PC-3 (cell line): ENCODE data around the gene RHBDD1. TPM values are rescaled to one million over a fixed set of nuclear protein-coding genes. Genes with fewer than 3 reads are reported as not detected.

Source experiments
- ATAC-seq: fragments of 200-7000 bp; cut with Tn5 transposase; 2 replicates; pipeline ENCODE4 v1.9.1; 2020; ENCODE audit warnings: mild to moderate bottlenecking, moderate library complexity
- BruUV-seq: library from RNA; stranded (reverse); fragments of 400-500 nt; replicated peaks from 2 replicates; lab custom pipeline; 2021; lab: Mats Ljungman, UMichigan
- CTCF ChIA-PET: fragments of 300-600 bp; sonication (Branson Sonifier 250); formaldehyde crosslinking; loops from one replicate; lab custom pipeline; 2022; ENCODE audit warnings: antibody characterized with exemption; lab: Charles Lee
- POLR2A ChIA-PET: fragments of 300-600 bp; sonication (Branson Sonifier 250); formaldehyde crosslinking; loops from one replicate; lab custom pipeline; 2022; ENCODE audit warnings: antibody characterized with exemption; ENCODE audit not compliant: unreplicated experiment; lab: Charles Lee
- DNase-seq: peaks from one replicate; pipeline ENCODE4 v3.0.0-alpha.2; 2015
- H2AFZ ChIP-seq: fragments of 300-600 bp; sonication (generic); 2 replicates; pipeline ENCODE4 v1.6.0; 2016; ENCODE audit warnings: antibody characterized with exemption, low read length
- H3F3A ChIP-seq: fragments of 300-600 bp; sonication (generic); one replicate; pipeline ENCODE4 v1.6.0; 2017; ENCODE audit warnings: antibody characterized with exemption, low read length, control low read depth, mild to moderate bottlenecking; ENCODE audit not compliant: unreplicated experiment
- H3K27ac ChIP-seq: fragments of 300-600 bp; sonication (generic); 2 replicates; pipeline ENCODE4 v1.5.1; 2016; ENCODE audit warnings: mild to moderate bottlenecking, low read length
- H3K27me3 ChIP-seq: fragments of 300-600 bp; sonication (generic); 2 replicates; pipeline ENCODE4 v1.6.1; 2016; ENCODE audit warnings: low read length, mixed read lengths
- H3K36me3 ChIP-seq: fragments of 300-600 bp; sonication (generic); 2 replicates; pipeline ENCODE4 v1.6.1; 2016; ENCODE audit warnings: low read depth, mixed run types, low read length, mixed read lengths
- H3K4me1 ChIP-seq: fragments of 300-600 bp; sonication (generic); 2 replicates; pipeline ENCODE4 v1.5.1; 2016; ENCODE audit warnings: low read length; ENCODE audit not compliant: insufficient read depth
- H3K4me2 ChIP-seq: fragments of 300-600 bp; sonication (generic); 2 replicates; pipeline ENCODE4 v1.6.0; 2016; ENCODE audit warnings: low read length
- H3K4me3 ChIP-seq: fragments of 300-600 bp; sonication (generic); 2 replicates; pipeline ENCODE4 v1.5.1; 2016; ENCODE audit warnings: mild to moderate bottlenecking, low read length, mixed read lengths
- H3K79me2 ChIP-seq: fragments of 300-600 bp; sonication (generic); 2 replicates; pipeline ENCODE4 v1.6.1; 2017; ENCODE audit warnings: low read length, mixed read lengths
- H3K9ac ChIP-seq: fragments of 300-600 bp; sonication (generic); 2 replicates; pipeline ENCODE4 v1.6.0; 2016; ENCODE audit warnings: mild to moderate bottlenecking, low read length
- H3K9me2 ChIP-seq: fragments of 300-600 bp; sonication (generic); replicated peaks from 2 replicates; pipeline ENCODE4 v1.6.1; 2016; ENCODE audit warnings: mixed run types, low read length, mixed read lengths
- H3K9me3 ChIP-seq: fragments of 300-600 bp; sonication (generic); 2 replicates; pipeline ENCODE4 v1.6.1; 2016; ENCODE audit warnings: low read length, mixed read lengths
- H4K20me1 ChIP-seq: fragments of 300-600 bp; sonication (generic); 2 replicates; pipeline ENCODE4 v1.6.1; 2016; ENCODE audit warnings: low read length, mixed read lengths
- EZH2 ChIP-seq: fragments of 300-600 bp; sonication (generic); IDR thresholded peaks from one replicate; pipeline ENCODE4 v1.6.1; 2017; ENCODE audit warnings: antibody characterized with exemption, mild to moderate bottlenecking, low read length; ENCODE audit not compliant: unreplicated experiment
- EZH2phosphoT487 ChIP-seq: fragments of 300-600 bp; sonication (generic); IDR thresholded peaks from 2 replicates; pipeline ENCODE4 v1.6.1; 2018; ENCODE audit warnings: mild to moderate bottlenecking, antibody characterized with exemption, low read length, borderline replicate concordance
- intact Hi-C: fragments of 100-400 bp; cut with micrococcal nuclease; formaldehyde crosslinking; loops from 2 replicates; pipeline ENCODE4 v1.9.0; 2023
- total RNA-seq: library from RNA; depleted of rRNA; stranded (reverse); fragments of >200 nt; gene quantifications from 2 replicates; pipeline ENCODE4 v1.2.3, GENCODE V29; 2014
- TF ChIP-seq, protein P1 (sequence below): fragments of 300-600 bp; sonication (generic); conservative IDR thresholded peaks from 2 replicates; pipeline ENCODE4 v1.5.1; 2017; ENCODE audit warnings: antibody characterized with exemption, low read depth, mild to moderate bottlenecking, low read length

Gene RHBDD1
- total RNA-seq, 1 experiment from 2014 or later, result 9.1 TPM

DNA sequence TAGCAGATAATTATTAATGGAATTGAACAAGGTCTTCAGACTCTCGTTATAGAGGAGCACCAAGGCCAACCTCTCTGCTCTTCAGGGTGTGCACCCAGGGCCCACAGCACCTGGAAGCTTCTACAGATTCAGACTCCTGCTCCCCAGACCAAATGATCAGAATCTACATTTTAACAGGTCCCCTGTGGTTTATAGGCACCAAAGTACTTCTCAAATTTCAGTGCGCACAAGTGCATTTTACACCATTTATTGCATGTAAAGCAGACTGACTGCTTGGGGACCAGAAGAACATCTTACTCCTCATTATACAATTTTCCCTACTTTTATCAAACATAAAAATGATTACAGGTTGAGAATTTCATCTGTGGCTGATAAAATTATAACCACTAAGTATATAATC lies 164.3 kb downstream of the RHBDD1 start:
- H3K4me1 ChIP-seq, result peaks cover 13% of the 10 kb centered on the region
- H3K4me3 ChIP-seq, result no peak overlapping the region
- no peak overlapping the region for H3K27ac ChIP-seq
- POLR2A ChIA-PET, result no interaction called here
- H3K9me2 ChIP-seq, result no peaks in the 10 kb centered on the region
- H3K9ac ChIP-seq, result no peak overlapping the region
- ATAC-seq, result no peak
- BruUV-seq, result no TSS peak
- H3K79me2 ChIP-seq, result no peaks in the 10 kb centered on the region
- intact Hi-C loops, result no loop called here
- H4K20me1 ChIP-seq, result no peaks in the 10 kb centered on the region
- CTCF ChIA-PET, result no interaction called here
- no peak overlapping the region for H2AFZ ChIP-seq
- no peaks in the 10 kb centered on the region for H3K9me3 ChIP-seq
- DNase-seq, result no peak
- no peak for TF ChIP-seq EZH2
- TF ChIP-seq, protein P1, sequence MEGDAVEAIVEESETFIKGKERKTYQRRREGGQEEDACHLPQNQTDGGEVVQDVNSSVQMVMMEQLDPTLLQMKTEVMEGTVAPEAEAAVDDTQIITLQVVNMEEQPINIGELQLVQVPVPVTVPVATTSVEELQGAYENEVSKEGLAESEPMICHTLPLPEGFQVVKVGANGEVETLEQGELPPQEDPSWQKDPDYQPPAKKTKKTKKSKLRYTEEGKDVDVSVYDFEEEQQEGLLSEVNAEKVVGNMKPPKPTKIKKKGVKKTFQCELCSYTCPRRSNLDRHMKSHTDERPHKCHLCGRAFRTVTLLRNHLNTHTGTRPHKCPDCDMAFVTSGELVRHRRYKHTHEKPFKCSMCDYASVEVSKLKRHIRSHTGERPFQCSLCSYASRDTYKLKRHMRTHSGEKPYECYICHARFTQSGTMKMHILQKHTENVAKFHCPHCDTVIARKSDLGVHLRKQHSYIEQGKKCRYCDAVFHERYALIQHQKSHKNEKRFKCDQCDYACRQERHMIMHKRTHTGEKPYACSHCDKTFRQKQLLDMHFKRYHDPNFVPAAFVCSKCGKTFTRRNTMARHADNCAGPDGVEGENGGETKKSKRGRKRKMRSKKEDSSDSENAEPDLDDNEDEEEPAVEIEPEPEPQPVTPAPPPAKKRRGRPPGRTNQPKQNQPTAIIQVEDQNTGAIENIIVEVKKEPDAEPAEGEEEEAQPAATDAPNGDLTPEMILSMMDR, result no peak
- TF ChIP-seq EZH2phosphoT487, result no peak
- H3F3A ChIP-seq, result no peaks in the 10 kb centered on the region
- H3K4me2 ChIP-seq, result no peak overlapping the region
- H3K27me3 ChIP-seq, result no peaks in the 10 kb centered on the region
- no peaks in the 10 kb centered on the region for H3K36me3 ChIP-seq

DNA sequence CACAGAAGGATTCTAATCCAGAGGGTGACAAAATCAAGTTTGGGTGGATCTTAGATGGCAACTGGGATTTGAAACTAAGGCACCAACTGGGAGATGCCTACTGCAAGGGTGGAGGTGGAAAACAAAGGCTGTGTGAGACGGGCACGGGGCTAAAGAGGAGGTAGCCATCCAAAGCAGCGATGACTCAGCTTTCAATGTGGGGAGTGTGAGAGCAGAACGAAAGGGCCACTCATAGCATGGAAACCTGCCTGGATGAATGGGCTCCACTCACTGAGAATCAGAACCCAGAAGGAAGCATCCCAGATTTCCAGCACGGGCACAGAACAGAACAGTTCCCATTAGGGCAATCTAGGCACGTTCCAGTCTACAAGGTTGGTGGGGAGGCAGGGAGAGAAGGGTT lies 168.6 kb downstream of the RHBDD1 start:
- CTCF ChIA-PET, result no interaction called here

DNA sequence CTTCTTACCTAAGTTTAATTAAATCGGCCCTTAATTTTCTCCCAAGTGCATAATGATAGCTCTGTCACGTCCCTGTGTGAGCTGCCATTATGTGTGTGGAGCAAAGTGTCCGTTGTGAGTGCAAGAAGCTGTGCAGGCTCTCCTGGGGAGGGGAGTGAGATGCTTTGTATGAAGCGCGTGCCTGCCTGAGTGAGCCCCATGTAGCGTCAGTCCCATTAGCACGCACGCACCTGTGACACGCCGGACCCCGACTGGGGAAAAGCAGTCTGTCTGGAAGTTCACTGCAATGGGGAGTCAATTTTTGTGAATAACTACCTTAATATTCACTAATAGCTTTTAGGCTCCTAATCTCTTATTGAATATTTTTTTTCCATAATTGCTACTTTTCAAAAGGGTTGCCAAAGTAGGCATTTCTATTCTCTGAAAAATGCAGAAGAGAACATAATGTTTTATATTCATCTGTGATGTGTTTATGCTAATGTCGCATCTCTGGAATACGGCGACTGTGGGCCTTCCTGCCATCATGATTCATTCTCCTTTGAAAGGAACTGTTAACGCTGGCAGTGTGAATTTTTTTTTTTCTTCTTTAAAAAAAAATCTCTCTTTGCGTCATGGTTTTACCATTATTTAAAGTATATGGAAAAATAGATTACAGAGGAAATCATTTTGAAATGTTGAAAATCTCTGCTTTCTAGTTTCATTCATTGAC lies 170.5 kb downstream of the RHBDD1 start:
- no peaks in the 10 kb centered on the region for H4K20me1 ChIP-seq
- no peaks in the 10 kb centered on the region for H3K9me2 ChIP-seq
- no peak overlapping the region for H3K9ac ChIP-seq
- CTCF ChIA-PET, result no interaction called here
- TF ChIP-seq EZH2, result no peak
- TF ChIP-seq EZH2phosphoT487, result no peak
- TF ChIP-seq, protein P1, result no peak
- H3K4me3 ChIP-seq, result no peak overlapping the region
- BruUV-seq, result no TSS peak
- H3K27ac ChIP-seq, result no peak overlapping the region
- no peak for ATAC-seq
- intact Hi-C loops, result no loop called here
- no peaks in the 10 kb centered on the region for H3K9me3 ChIP-seq
- H3K27me3 ChIP-seq, result no peaks in the 10 kb centered on the region
- H3K79me2 ChIP-seq, result no peaks in the 10 kb centered on the region
- H3F3A ChIP-seq, result no peaks in the 10 kb centered on the region
- no peak overlapping the region for H3K4me2 ChIP-seq
- H3K36me3 ChIP-seq, result no peaks in the 10 kb centered on the region
- no peak overlapping the region for H2AFZ ChIP-seq
- POLR2A ChIA-PET, result no interaction called here
- no peaks in the 10 kb centered on the region for H3K4me1 ChIP-seq
- DNase-seq, result no peak

More for the DNA sequence above, 168.6 kb downstream of the RHBDD1 start:
- no peak for TF ChIP-seq EZH2phosphoT487
- TF ChIP-seq, protein P1, result no peak
- TF ChIP-seq EZH2, result no peak
- H3K27me3 ChIP-seq, result no peaks in the 10 kb centered on the region
- no peaks in the 10 kb centered on the region for H3K9me2 ChIP-seq
- H3K9me3 ChIP-seq, result no peaks in the 10 kb centered on the region
- no peaks in the 10 kb centered on the region for H3K4me1 ChIP-seq
- H3K4me3 ChIP-seq, result no peak overlapping the region
- H3K9ac ChIP-seq, result no peak overlapping the region
- no peak for DNase-seq
- H2AFZ ChIP-seq, result no peak overlapping the region
- ATAC-seq, result no peak
- H3K36me3 ChIP-seq, result no peaks in the 10 kb centered on the region
- H3K4me2 ChIP-seq, result no peak overlapping the region
- intact Hi-C loops, result no loop called here
- POLR2A ChIA-PET, result no interaction called here
- H3K79me2 ChIP-seq, result no peaks in the 10 kb centered on the region
- H3F3A ChIP-seq, result no peaks in the 10 kb centered on the region
- no TSS peak for BruUV-seq
- no peak overlapping the region for H3K27ac ChIP-seq
- no peaks in the 10 kb centered on the region for H4K20me1 ChIP-seq
